Lung (tissue), 12 donors: ENCODE data around the gene GNAO1. TPM values are rescaled to one million over a fixed set of nuclear protein-coding genes. Genes with fewer than 3 reads are reported as not detected.

Experiments used
- ATAC-seq: fragments of 200-7000 bp; cut with Tn5 transposase; one replicate; pipeline ENCODE4 v1.9.1; 2020; ENCODE audit warnings: moderate number of reproducible peaks; ENCODE audit not compliant: insufficient read depth, low FRiP score
- DNase-seq, 3 donors: peaks; one replicate each; pipeline ENCODE4 v3.0.0-alpha.2; 2013 to 2017
- H3K27ac ChIP-seq, 2 donors: one replicate each; pipeline ENCODE4 v1.5.1; 2013; ENCODE audit warnings: mild to moderate bottlenecking in 2 of 2, moderate library complexity in 2 of 2, control low read depth in 1 of 2, inconsistent platforms in 1 of 2, low read depth in 1 of 2, low read length in 1 of 2
- H3K27me3 ChIP-seq, 3 donors: one replicate each; pipeline ENCODE4 v1.5.1; 2013; ENCODE audit warnings: low read length in 2 of 3; ENCODE audit not compliant: control insufficient read depth in 3 of 3, insufficient read depth in 3 of 3
- H3K36me3 ChIP-seq, 4 donors: one replicate each; pipeline ENCODE4 v1.5.1; 2013; ENCODE audit warnings: low read length in 4 of 4, mild to moderate bottlenecking in 1 of 4, moderate library complexity in 1 of 4; ENCODE audit not compliant: control insufficient read depth in 4 of 4, insufficient read depth in 4 of 4
- H3K4me1 ChIP-seq, 5 donors: one replicate each; pipeline ENCODE4 v1.5.1; 2013; ENCODE audit warnings: low read length in 5 of 5, mild to moderate bottlenecking in 2 of 5, moderate library complexity in 1 of 5; ENCODE audit not compliant: control insufficient read depth in 5 of 5, insufficient read depth in 5 of 5
- H3K4me3 ChIP-seq: one replicate; pipeline ENCODE4 v1.5.1; 2013; ENCODE audit warnings: mild to moderate bottlenecking, control low read depth, moderate library complexity
- H3K9ac ChIP-seq, 2 donors: one replicate each; pipeline ENCODE4 v1.5.1; 2013; ENCODE audit warnings: low read length in 2 of 2, control low read depth in 1 of 2; ENCODE audit not compliant: insufficient read depth in 1 of 2
- H3K9me3 ChIP-seq, 4 donors: one replicate each; pipeline ENCODE4 v1.5.1; 2013; ENCODE audit warnings: low read length in 3 of 4, mild to moderate bottlenecking in 1 of 4, moderate library complexity in 1 of 4; ENCODE audit not compliant: control insufficient read depth in 4 of 4, insufficient read depth in 3 of 4
- CTCF ChIP-seq: IDR thresholded peaks from 2 replicates; pipeline ENCODE4 v1.5.1; 2012; ENCODE audit warnings: mild to moderate bottlenecking; ENCODE audit errors: control extremely low read depth, extremely low read depth
- WGBS, 2 donors: extraction: QIAGEN DNeasy Blood & Tissue Kit; methylation state at CpG; one replicate each; pipeline ENCODE4 v1.1.7; 2013; 5-methylcytosine and 5-hydroxymethylcytosine counted together
- polyA plus RNA-seq, 2 donors: library from polyadenylated mRNA; stranded (reverse); fragments of 200-250 nt; gene quantifications; one replicate each; pipeline ENCODE4 v1.2.1, GENCODE V29; 2013
- total RNA-seq, 2 donors: library from RNA; depleted of rRNA in 1 of 2; stranded (reverse); fragments of >200 nt in 1 of 2; gene quantifications; one replicate each; pipeline ENCODE4 v1.2.1, GENCODE V29; 2014 to 2021
- donor health status: control.
- donor health status: control.
- donor health status: Bipolar disorder and iron deficiency.
- donor health status: healthy.
- donor health status: DM: yes; HTN: yes; CAD: no.

The GNAO1 gene
- total and polyA plus RNA-seq, 4 donors, result 0.33 to 5.2 (median 0.76) TPM

- no peak for ATAC-seq
- Histone ChIP-seq H3K4me1 (peaks cover 2 to 94% (median 30%) of the 10 kb centered on the region in 5 donors), H3K9ac (no peak overlapping the region), H3K9me3 (no peaks in the 10 kb centered on the region), H3K27me3 (no peaks in the 10 kb centered on the region), H3K27ac (no peak overlapping the region), H3K4me3 (no peak overlapping the region), H3K36me3 (no peaks in the 10 kb centered on the region)
- DNase-seq, result no peak
- no peak for TF ChIP-seq CTCF
- WGBS, 2 donors, result 88 to 93% methylated on average over 13 of the region's 13 CpGs
These were observed 69.3 kb downstream of the GNAO1 start for GRCh38 chr16:56260378-56261160.

GRCh38 chr16:56261656-56262055, 70.4 kb downstream of the GNAO1 start:
- TF ChIP-seq CTCF, result no peak
- ATAC-seq, result no peak

GRCh38 chr16:56262148-56262547, 70.9 kb downstream of the GNAO1 start:
- Histone ChIP-seq H3K27me3 (no peaks in the 10 kb centered on the region), H3K4me1 (peaks cover 2 to 87% (median 22%) of the 10 kb centered on the region in 5 donors), H3K4me3 (no peak overlapping the region), H3K27ac (no peak overlapping the region), H3K36me3 (no peaks in the 10 kb centered on the region), H3K9ac (no peak overlapping the region), H3K9me3 (no peaks in the 10 kb centered on the region)
- WGBS, 2 donors, result 30 to 51% methylated on average over 5 of the region's 5 CpGs
- no peak for TF ChIP-seq CTCF
- DNase-seq (no peak), ATAC-seq (no peak)

More at GRCh38 chr16:56261656-56262055, 70.4 kb downstream of the GNAO1 start:
- WGBS, 2 donors, result 88 to 93% methylated on average over 7 of the region's 7 CpGs
- no peak overlapping the region for H3K4me3 ChIP-seq
- H3K27me3 ChIP-seq, result no peaks in the 10 kb centered on the region
- no peaks in the 10 kb centered on the region for H3K9me3 ChIP-seq
- H3K9ac ChIP-seq, result no peak overlapping the region
- H3K36me3 ChIP-seq, result no peaks in the 10 kb centered on the region
- peaks cover 2 to 88% (median 27%) of the 10 kb centered on the region in 5 donors for H3K4me1 ChIP-seq
- no peak overlapping the region for H3K27ac ChIP-seq
- DNase-seq, result no peak
